Upper lobe of right lung (tissue), 1 donor: ENCODE data around the gene RTRAF. TPM values are rescaled to one million over a fixed set of nuclear protein-coding genes. Genes with fewer than 3 reads are reported as not detected.
A peak's percentile ranks its signal among the peaks of the same experiment; 100 is the strongest.

Source experiments
- ATAC-seq: fragments of 200-7000 bp; cut with Tn5 transposase; one replicate; pipeline ENCODE4 v1.9.1; 2020; ENCODE audit warnings: mild to moderate bottlenecking, moderate library complexity
- DNase-seq: peaks from one replicate; pipeline ENCODE4 v3.0.0-alpha.2; 2020
- H3K27ac ChIP-seq: fragments of 200-600 bp; one replicate; pipeline ENCODE4 v1.8.0; 2022
- H3K27me3 ChIP-seq: fragments of 200-600 bp; one replicate; pipeline ENCODE4 v1.8.0; 2022; ENCODE audit warnings: mild to moderate bottlenecking
- H3K36me3 ChIP-seq: fragments of 200-600 bp; one replicate; pipeline ENCODE4 v1.8.0; 2022
- H3K4me1 ChIP-seq: fragments of 200-600 bp; one replicate; pipeline ENCODE4 v1.8.0; 2022
- H3K4me3 ChIP-seq: fragments of 200-600 bp; one replicate; pipeline ENCODE4 v1.8.0; 2022; ENCODE audit warnings: mild to moderate bottlenecking
- H3K9me3 ChIP-seq: fragments of 200-600 bp; one replicate; pipeline ENCODE4 v1.8.0; 2022
- intact Hi-C: fragments of 100-400 bp; cut with DNase I; formaldehyde crosslinking; loops from one replicate; pipeline ENCODE4 v1.11.0; 2022
- total RNA-seq: library from RNA; stranded (reverse); fragmentation: NEBNext Ultra II Directional; extraction: Animal tissue kit (Norgen Biotek cat#: 25700); gene quantifications from one replicate; pipeline ENCODE4 v1.2.1, GENCODE V29; 2021
- TF ChIP-seq, protein P1 (sequence below): fragments of 200-600 bp; IDR thresholded peaks from one replicate; pipeline ENCODE4 v1.8.0; 2022; ENCODE audit warnings: antibody characterized with exemption
- donor health status: DM: no; HTN: yes; CAD: no; lungs with severe emphysema.

RTRAF gene
- total RNA-seq, 1 donor from 2014 or later: 104 TPM

DNA sequence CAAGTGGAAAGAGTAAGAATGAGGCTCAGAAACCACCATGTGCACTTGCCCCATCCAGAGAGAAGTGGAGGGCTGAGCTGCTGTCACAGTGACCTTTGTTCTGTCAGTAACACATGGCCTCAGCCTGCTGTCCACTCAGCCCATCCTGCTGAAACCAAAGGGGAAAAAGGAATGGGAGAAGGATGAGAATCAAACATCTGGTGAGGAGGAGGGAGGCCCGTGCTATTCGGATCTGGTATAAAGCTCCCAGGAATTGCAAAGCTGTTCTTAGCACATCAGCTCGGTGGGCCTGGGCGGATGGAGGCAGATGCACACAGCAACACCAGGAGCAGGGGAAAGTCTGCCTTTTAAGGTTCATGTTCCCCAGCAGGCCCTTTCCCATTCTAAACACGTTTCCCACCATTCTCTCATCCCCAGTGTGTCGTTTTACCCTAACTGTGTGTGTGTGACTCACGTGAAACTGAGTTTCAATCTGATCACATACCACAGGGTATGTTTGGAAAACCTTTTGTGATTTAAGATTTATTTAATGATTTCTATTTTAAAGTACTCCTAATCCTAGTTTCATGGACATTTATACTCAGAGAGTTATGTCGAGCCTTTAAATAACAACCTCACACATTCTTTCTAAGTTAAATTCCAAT lies 36.8 kb downstream of the RTRAF start:
- DNase-seq (no peak), ATAC-seq (no peak)
- TF ChIP-seq, protein P1, sequence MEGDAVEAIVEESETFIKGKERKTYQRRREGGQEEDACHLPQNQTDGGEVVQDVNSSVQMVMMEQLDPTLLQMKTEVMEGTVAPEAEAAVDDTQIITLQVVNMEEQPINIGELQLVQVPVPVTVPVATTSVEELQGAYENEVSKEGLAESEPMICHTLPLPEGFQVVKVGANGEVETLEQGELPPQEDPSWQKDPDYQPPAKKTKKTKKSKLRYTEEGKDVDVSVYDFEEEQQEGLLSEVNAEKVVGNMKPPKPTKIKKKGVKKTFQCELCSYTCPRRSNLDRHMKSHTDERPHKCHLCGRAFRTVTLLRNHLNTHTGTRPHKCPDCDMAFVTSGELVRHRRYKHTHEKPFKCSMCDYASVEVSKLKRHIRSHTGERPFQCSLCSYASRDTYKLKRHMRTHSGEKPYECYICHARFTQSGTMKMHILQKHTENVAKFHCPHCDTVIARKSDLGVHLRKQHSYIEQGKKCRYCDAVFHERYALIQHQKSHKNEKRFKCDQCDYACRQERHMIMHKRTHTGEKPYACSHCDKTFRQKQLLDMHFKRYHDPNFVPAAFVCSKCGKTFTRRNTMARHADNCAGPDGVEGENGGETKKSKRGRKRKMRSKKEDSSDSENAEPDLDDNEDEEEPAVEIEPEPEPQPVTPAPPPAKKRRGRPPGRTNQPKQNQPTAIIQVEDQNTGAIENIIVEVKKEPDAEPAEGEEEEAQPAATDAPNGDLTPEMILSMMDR: no peak
- Histone ChIP-seq H3K4me1 (no peaks in the 10 kb centered on the region), H3K4me3 (no peak overlapping the region), H3K27ac (no peak overlapping the region), H3K36me3 (no peaks in the 10 kb centered on the region), H3K27me3 (no peaks in the 10 kb centered on the region), H3K9me3 (no peaks in the 10 kb centered on the region)
- intact Hi-C loops: no loop called here

DNA sequence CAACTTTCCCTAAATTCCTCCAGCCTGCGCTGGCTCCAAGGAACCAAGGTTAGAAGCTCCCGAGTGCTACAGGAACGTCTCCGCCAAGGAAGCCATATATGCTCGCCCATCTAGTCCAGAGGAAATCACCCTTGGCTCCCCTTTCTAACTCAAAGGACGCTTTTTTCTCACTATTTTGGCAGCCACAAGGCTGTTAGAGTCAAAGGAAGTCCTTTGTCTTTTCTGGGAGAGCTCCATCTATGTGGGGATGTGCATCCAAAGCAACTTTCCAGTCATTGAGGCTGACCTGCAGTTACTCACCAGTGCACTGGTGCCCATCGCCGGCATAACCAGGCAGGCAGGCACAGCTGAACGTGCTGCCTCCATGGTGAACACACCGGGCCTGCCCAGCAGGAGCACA lies 37.6 kb downstream of the RTRAF start:
- TF ChIP-seq, protein P1: no peak
- H3K4me1 ChIP-seq: no peaks in the 10 kb centered on the region
- H3K4me3 ChIP-seq: no peak overlapping the region
- DNase-seq (no peak), ATAC-seq (peak; percentile 28)
- intact Hi-C loops: no loop called here
- H3K9me3 ChIP-seq: no peaks in the 10 kb centered on the region
- no peak overlapping the region for H3K27ac ChIP-seq
- no peaks in the 10 kb centered on the region for H3K27me3 ChIP-seq
- H3K36me3 ChIP-seq: no peaks in the 10 kb centered on the region

DNA sequence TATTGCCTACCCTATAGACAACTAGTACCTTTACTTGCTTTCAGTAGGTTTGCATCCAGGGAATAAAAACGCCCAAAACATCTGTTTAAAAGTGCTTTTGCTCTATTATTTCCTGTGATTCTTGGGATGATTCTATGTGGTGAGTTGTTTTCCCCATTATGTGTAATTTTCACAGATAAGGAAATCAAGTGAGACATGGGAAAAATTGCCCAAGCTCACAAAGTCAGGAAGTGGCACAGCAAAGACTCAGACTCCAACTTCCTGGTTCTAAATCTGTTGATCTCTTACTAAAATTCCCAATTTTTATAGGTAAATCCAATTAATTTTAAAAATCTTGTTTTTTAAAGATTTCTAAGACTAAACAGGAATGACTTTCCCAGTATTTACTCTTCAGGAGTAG lies 40.5 kb downstream of the RTRAF start:
- Histone ChIP-seq H3K9me3 (no peaks in the 10 kb centered on the region), H3K36me3 (no peaks in the 10 kb centered on the region), H3K27ac (no peak overlapping the region), H3K27me3 (no peaks in the 10 kb centered on the region), H3K4me3 (no peak overlapping the region), H3K4me1 (no peaks in the 10 kb centered on the region)
- ATAC-seq: no peak
- TF ChIP-seq, protein P1: no peak
- intact Hi-C loops: no loop called here
- no peak for DNase-seq

DNA sequence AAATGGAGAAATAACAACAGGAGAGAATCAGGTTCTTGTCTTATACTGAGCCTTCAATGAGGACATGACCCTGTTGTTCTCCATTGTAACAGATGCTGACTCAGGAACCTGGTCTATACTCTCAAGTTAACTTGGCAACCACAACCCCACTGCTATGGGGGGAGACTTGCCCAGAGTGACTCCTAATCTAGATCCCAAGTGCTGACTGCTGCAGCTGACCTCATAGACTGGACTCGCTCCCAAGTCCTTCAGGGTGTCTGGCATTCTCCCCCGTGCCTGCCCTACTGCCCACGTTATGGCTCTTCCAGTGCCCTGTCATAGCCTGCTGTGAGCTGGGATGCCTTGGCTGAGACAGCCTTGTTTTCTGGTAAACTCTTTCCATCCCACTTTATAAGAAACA lies 42.4 kb downstream of the RTRAF start:
- peak; percentile 34 for ATAC-seq
- H3K27ac ChIP-seq: no peak overlapping the region
- intact Hi-C loops: no loop called here

DNA sequence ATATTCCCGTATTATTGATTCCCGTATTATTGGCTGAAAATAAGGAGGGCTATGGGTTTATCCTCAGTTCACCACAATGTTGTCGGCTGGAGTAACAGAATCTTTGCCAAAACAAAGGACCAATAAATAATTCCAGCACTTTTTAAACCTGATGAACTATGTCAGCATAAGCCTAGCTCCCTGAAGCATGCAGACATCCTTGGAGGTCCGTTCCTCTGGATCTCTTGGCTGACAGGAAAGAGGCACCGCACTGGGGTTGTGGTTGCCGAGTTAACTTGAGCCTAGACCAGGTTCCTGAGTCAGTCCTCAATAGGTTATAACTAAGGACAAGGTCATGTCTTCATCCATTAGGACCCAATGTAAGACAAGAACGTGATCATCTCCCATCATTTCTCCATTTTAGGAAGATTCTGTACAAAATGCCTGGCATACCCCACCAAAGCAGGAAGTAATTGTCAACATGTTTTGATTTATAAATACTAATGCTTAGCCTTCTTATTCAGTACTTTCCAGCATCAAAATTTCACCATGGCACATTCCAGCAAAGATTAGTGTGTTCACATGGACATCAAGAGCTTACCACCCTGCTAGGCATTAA lies 43.0 kb downstream of the RTRAF start:
- no peaks in the 10 kb centered on the region for H3K4me1 ChIP-seq
- H3K4me3 ChIP-seq: no peak overlapping the region
- TF ChIP-seq, protein P1: no peak
- no peak for ATAC-seq
- no peak overlapping the region for H3K27ac ChIP-seq
- DNase-seq: no peak
- H3K27me3 ChIP-seq: no peaks in the 10 kb centered on the region
- no peaks in the 10 kb centered on the region for H3K9me3 ChIP-seq
- H3K36me3 ChIP-seq: no peaks in the 10 kb centered on the region
- intact Hi-C loops: no loop called here

More for the DNA sequence above, 42.4 kb downstream of the RTRAF start:
- TF ChIP-seq, protein P1: no peak
- Histone ChIP-seq H3K36me3 (no peaks in the 10 kb centered on the region), H3K4me3 (no peak overlapping the region), H3K27me3 (no peaks in the 10 kb centered on the region), H3K9me3 (no peaks in the 10 kb centered on the region), H3K4me1 (no peaks in the 10 kb centered on the region)
- no peak for DNase-seq
